Activated CD8-positive, alpha-beta T cell treated with anti-CD3 and anti-CD28 coated beads for 36 hours (primary cell): ENCODE measurements around the gene PLPPR5. TPM values are rescaled to one million over a fixed set of nuclear protein-coding genes. Genes with fewer than 3 reads are reported as not detected.

ENCODE experiments used
- ATAC-seq: fragments of 200-7000 bp; cut with Tn5 transposase; one replicate; pipeline ENCODE4 v1.10.0; 2021; ENCODE audit warnings: mild to moderate bottlenecking, moderate library complexity
- CTCF ChIA-PET: fragments of 350-600 bp; sonication (Branson Sonifier 250); formaldehyde crosslinking; loops from one replicate; lab custom pipeline; 2021; ENCODE audit warnings: antibody characterized with exemption; lab: Charles Lee
- POLR2A ChIA-PET: fragments of 350-600 bp; sonication (Branson Sonifier 250); formaldehyde crosslinking; loops from one replicate; lab custom pipeline; 2021; ENCODE audit warnings: antibody characterized with exemption; lab: Charles Lee
- DNase-seq: peaks from one replicate; pipeline ENCODE4 v3.0.0-alpha.2; 2020
- H3K27ac Mint-ChIP-seq: one replicate; pipeline ENCODE4 v1.8.0; 2021; ENCODE audit warnings: mild to moderate bottlenecking, mixed read lengths
- H3K27me3 Mint-ChIP-seq: one replicate; pipeline ENCODE4 v1.8.0; 2021; ENCODE audit warnings: mixed read lengths
- H3K36me3 Mint-ChIP-seq: one replicate; pipeline ENCODE4 v1.8.0; 2021; ENCODE audit warnings: low read depth, mixed read lengths
- H3K4me1 Mint-ChIP-seq: one replicate; pipeline ENCODE4 v1.8.0; 2021; ENCODE audit warnings: low read depth, mixed read lengths
- H3K4me3 Mint-ChIP-seq: one replicate; pipeline ENCODE4 v1.8.0; 2021; ENCODE audit warnings: mild to moderate bottlenecking, moderate library complexity, mixed read lengths
- H3K9me3 Mint-ChIP-seq: one replicate; pipeline ENCODE4 v1.8.0; 2021; ENCODE audit warnings: mixed read lengths
- intact Hi-C: fragments of 100-400 bp; cut with micrococcal nuclease; formaldehyde crosslinking; loops from one replicate; pipeline ENCODE4 v1.10.0; 2022
- total RNA-seq, 2 experiments: library from RNA; stranded (reverse); gene quantifications; one replicate each; pipeline ENCODE4 v1.2.3, GENCODE V29; 2021
- TF ChIP-seq, protein P1 (sequence below): fragments of 200-600 bp; IDR thresholded peaks from one replicate; pipeline ENCODE4 v1.8.0; 2022; ENCODE audit warnings: antibody characterized with exemption, mild to moderate bottlenecking

Gene PLPPR5
- total RNA-seq, 2 experiments from 2014 or later: 0.07 TPM

DNA sequence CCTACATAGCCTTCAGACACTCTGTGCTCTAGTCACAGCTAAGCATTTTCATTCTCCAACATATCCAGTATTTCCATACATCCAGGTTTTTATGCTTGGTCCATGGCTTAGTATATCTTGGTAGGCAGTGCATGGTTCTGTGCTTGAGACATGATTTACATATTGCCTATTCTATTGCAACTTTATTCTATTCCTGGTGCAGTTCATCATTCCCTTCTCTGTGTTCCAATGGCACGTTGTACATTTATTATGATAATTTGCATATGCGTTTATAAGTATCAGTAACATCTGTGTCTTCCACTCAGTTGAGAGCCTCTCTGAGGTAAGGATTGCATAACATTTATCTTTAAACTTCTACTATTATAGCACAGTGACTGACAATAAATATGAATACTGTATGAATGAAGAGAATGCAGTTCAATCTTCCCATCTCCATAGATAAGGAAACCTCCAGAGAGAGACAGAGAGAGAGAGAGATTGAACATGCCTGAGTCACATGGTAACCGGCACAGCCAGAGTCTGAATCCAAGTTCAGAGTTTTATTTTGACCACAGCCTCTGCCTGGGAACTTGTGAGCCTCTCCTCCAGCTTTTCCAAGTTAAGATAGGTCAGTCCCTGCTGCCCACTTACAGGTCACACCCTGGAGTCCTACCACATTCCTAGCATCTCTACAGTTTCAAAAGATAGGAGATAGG lies 41.5 kb downstream of the PLPPR5 start:
- intact Hi-C loops: loop anchor here (10.0 kb wide), 1 partner anchor 168 kb away; no protein-coding TSS in a partner anchor
- H3K4me3 Mint-ChIP-seq: no peak overlapping the region
- CTCF ChIA-PET: no interaction called here

GRCh38 chr1:98962156-98962555 lies 42.5 kb downstream of the PLPPR5 start:
- TF ChIP-seq, protein P1, sequence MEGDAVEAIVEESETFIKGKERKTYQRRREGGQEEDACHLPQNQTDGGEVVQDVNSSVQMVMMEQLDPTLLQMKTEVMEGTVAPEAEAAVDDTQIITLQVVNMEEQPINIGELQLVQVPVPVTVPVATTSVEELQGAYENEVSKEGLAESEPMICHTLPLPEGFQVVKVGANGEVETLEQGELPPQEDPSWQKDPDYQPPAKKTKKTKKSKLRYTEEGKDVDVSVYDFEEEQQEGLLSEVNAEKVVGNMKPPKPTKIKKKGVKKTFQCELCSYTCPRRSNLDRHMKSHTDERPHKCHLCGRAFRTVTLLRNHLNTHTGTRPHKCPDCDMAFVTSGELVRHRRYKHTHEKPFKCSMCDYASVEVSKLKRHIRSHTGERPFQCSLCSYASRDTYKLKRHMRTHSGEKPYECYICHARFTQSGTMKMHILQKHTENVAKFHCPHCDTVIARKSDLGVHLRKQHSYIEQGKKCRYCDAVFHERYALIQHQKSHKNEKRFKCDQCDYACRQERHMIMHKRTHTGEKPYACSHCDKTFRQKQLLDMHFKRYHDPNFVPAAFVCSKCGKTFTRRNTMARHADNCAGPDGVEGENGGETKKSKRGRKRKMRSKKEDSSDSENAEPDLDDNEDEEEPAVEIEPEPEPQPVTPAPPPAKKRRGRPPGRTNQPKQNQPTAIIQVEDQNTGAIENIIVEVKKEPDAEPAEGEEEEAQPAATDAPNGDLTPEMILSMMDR: no peak
- CTCF ChIA-PET: interaction anchor here (1.0 kb wide), 1 partner anchor 17 kb away, joined by 4 read pairs; no protein-coding TSS in a partner anchor

More for the DNA sequence above, 41.5 kb downstream of the PLPPR5 start:
- DNase-seq (no peak), ATAC-seq (no peak)
- H3K9me3 Mint-ChIP-seq: no peaks in the 10 kb centered on the region
- POLR2A ChIA-PET: no interaction called here
- no peaks in the 10 kb centered on the region for H3K36me3 Mint-ChIP-seq
- TF ChIP-seq, protein P1: no peak
- H3K27ac Mint-ChIP-seq: no peak overlapping the region
- H3K27me3 Mint-ChIP-seq: peaks cover 9% of the 10 kb centered on the region
- H3K4me1 Mint-ChIP-seq: peaks cover 8% of the 10 kb centered on the region

GRCh38 chr1:98949621-98950020 lies 55.0 kb downstream of the PLPPR5 start:
- no peaks in the 10 kb centered on the region for H3K27me3 Mint-ChIP-seq
- ATAC-seq (no peak), DNase-seq (no peak)
- POLR2A ChIA-PET: no interaction called here
- H3K9me3 Mint-ChIP-seq: no peaks in the 10 kb centered on the region
- TF ChIP-seq, protein P1: no peak
- H3K4me3 Mint-ChIP-seq: no peak overlapping the region
- H3K27ac Mint-ChIP-seq: no peak overlapping the region
- CTCF ChIA-PET: no interaction called here
- intact Hi-C loops: no loop called here
- no peaks in the 10 kb centered on the region for H3K4me1 Mint-ChIP-seq
- H3K36me3 Mint-ChIP-seq: no peaks in the 10 kb centered on the region

More at GRCh38 chr1:98962156-98962555, 42.5 kb downstream of the PLPPR5 start:
- POLR2A ChIA-PET: no interaction called here
- peaks cover 9% of the 10 kb centered on the region for H3K27me3 Mint-ChIP-seq
- no peak overlapping the region for H3K4me3 Mint-ChIP-seq
- DNase-seq (no peak), ATAC-seq (no peak)
- intact Hi-C loops: loop anchor here (10.0 kb wide), 1 partner anchor 167 kb away; no protein-coding TSS in a partner anchor
- no peak overlapping the region for H3K27ac Mint-ChIP-seq
- H3K36me3 Mint-ChIP-seq: no peaks in the 10 kb centered on the region
- no peaks in the 10 kb centered on the region for H3K9me3 Mint-ChIP-seq
- H3K4me1 Mint-ChIP-seq: peaks cover 8% of the 10 kb centered on the region

DNA sequence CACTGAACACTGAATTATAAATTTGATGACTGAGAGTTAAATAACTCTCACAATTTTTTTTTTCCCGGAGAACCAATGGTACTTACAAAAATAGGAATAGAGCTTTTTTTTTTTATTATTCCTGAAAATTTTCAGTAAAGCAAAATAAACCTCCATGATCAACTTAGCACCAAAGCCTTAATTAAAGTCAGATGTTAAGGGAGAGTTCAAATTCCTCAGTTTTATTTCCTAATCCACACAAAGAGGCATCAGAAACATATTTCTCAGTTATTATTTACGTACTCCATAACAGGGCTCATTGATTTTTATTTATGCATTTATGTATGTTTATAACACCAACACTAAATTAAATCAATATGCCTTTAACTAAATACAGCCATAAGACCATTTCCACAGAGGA lies 55.5 kb downstream of the PLPPR5 start:
- H3K9me3 Mint-ChIP-seq: no peaks in the 10 kb centered on the region
- ChIA-PET CTCF (no interaction called here), POLR2A (no interaction called here)
- no peaks in the 10 kb centered on the region for H3K36me3 Mint-ChIP-seq
- intact Hi-C loops: no loop called here
- no peak overlapping the region for H3K27ac Mint-ChIP-seq
- H3K4me3 Mint-ChIP-seq: no peak overlapping the region
- no peak for ATAC-seq
- TF ChIP-seq, protein P1: no peak
- no peaks in the 10 kb centered on the region for H3K4me1 Mint-ChIP-seq
- DNase-seq: no peak
- H3K27me3 Mint-ChIP-seq: no peaks in the 10 kb centered on the region

DNA sequence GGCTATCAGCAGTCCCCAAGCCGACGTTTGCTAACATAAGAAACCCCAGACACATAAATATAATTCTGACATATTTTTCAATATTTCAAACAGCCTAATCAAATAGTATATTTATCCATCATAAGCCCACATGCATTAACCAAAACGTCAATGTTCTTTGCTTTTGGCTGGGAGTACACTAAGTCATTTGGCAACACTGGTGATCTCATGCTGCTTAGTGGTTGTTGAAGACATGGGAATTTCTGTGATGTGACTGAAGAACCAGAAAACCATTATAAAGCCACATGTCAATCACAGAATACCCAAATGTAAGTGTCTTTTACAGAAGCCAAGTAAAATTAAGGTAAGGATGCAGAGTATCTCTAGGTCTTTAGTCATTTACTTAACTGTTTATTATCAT lies 57.6 kb downstream of the PLPPR5 start:
- ATAC-seq: no peak
- Mint-ChIP-seq H3K9me3 (no peaks in the 10 kb centered on the region), H3K4me3 (no peak overlapping the region), H3K36me3 (no peaks in the 10 kb centered on the region), H3K4me1 (no peaks in the 10 kb centered on the region), H3K27ac (no peak overlapping the region), H3K27me3 (no peaks in the 10 kb centered on the region)
- TF ChIP-seq, protein P1: no peak
- CTCF ChIA-PET: no interaction called here
- POLR2A ChIA-PET: no interaction called here
- DNase-seq: no peak
- intact Hi-C loops: no loop called here
